ENCODE data around the gene DDX10.

DNA sequence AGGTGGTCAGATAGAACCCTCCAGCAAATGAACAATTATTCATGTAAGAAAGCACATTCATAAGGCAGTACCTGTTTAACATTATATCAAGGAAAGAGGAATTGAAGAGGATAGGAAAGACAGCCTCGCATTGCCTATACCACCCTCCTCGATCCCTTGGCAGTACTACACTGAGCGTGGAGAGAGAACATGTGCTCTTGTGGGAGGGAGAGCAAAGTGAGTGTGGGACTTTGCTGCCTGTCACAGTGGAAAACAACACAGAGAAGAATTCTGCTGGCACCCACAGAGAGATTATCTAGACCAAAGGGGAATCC, 17.5 kb upstream of the DDX10 start:
- TF ChIP-seq, protein P1, sequence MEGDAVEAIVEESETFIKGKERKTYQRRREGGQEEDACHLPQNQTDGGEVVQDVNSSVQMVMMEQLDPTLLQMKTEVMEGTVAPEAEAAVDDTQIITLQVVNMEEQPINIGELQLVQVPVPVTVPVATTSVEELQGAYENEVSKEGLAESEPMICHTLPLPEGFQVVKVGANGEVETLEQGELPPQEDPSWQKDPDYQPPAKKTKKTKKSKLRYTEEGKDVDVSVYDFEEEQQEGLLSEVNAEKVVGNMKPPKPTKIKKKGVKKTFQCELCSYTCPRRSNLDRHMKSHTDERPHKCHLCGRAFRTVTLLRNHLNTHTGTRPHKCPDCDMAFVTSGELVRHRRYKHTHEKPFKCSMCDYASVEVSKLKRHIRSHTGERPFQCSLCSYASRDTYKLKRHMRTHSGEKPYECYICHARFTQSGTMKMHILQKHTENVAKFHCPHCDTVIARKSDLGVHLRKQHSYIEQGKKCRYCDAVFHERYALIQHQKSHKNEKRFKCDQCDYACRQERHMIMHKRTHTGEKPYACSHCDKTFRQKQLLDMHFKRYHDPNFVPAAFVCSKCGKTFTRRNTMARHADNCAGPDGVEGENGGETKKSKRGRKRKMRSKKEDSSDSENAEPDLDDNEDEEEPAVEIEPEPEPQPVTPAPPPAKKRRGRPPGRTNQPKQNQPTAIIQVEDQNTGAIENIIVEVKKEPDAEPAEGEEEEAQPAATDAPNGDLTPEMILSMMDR (conservative IDR thresholded peaks at IDR 0.05) = no peak
- no peak for TF ChIP-seq ZFX (IDR thresholded peaks at IDR 0.05)
